OCI-LY1 (cell line): ENCODE measurements around the gene RPL38.

Experiments used
- H2AFZ ChIP-seq: fragments of 200-600 bp; sonication (generic), shearing (Covaris generic); 2 replicates; pipeline ENCODE4 v1.6.0; 2014; ENCODE audit warnings: antibody characterized with exemption, mild to moderate bottlenecking, low read length
- H3F3A ChIP-seq: fragments of 200-600 bp; sonication (generic), shearing (Covaris generic); 2 replicates; pipeline ENCODE4 v1.6.0; 2014; ENCODE audit warnings: mild to moderate bottlenecking, antibody characterized with exemption, low read length, moderate library complexity; ENCODE audit not compliant: insufficient read depth
- H3K27ac ChIP-seq: fragments of 200-600 bp; sonication (generic); 2 replicates; pipeline ENCODE4 v1.5.1; 2014; ENCODE audit warnings: low read length, mixed run types, mild to moderate bottlenecking, low read depth; ENCODE audit not compliant: poor library complexity, severe bottlenecking
- H3K27me3 ChIP-seq: fragments of 200-600 bp; sonication (generic); 2 replicates; pipeline ENCODE4 v1.6.0; 2014; ENCODE audit warnings: antibody characterized with exemption, mild to moderate bottlenecking, low read length, moderate library complexity; ENCODE audit not compliant: insufficient read depth
- H3K36me3 ChIP-seq: fragments of 200-600 bp; sonication (generic); 2 replicates; pipeline ENCODE4 v1.6.1; 2014; ENCODE audit warnings: mild to moderate bottlenecking, antibody characterized with exemption, low read length, moderate library complexity, mixed read lengths; ENCODE audit not compliant: insufficient read depth
- H3K4me1 ChIP-seq: fragments of 200-600 bp; sonication (generic); 2 replicates; pipeline ENCODE4 v1.5.1; 2014; ENCODE audit warnings: mild to moderate bottlenecking, low read length, moderate library complexity; ENCODE audit not compliant: insufficient read depth, severe bottlenecking
- H3K4me2 ChIP-seq: fragments of 200-600 bp; sonication (generic), shearing (Covaris generic); 2 replicates; pipeline ENCODE4 v1.6.1; 2014; ENCODE audit warnings: low read length
- H3K4me3 ChIP-seq: fragments of 200-600 bp; sonication (generic); 2 replicates; pipeline ENCODE4 v1.5.1; 2014; ENCODE audit warnings: low read length, low read depth, mild to moderate bottlenecking, mixed read lengths; ENCODE audit not compliant: poor library complexity, severe bottlenecking
- H3K79me2 ChIP-seq: fragments of 200-600 bp; shearing (Covaris generic); 2 replicates; pipeline ENCODE4 v1.6.1; 2016; ENCODE audit warnings: mixed run types, low read length, mixed read lengths; ENCODE audit not compliant: insufficient read depth
- H3K9ac ChIP-seq: fragments of 200-600 bp; sonication (generic), shearing (Covaris generic); 2 replicates; pipeline ENCODE4 v1.6.1; 2014; ENCODE audit warnings: mild to moderate bottlenecking, low read length, mixed read lengths
- H3K9me2 ChIP-seq: fragments of 200-600 bp; sonication (generic), shearing (Covaris generic); 2 replicates; pipeline ENCODE4 v1.6.1; 2014; ENCODE audit warnings: low read depth, mild to moderate bottlenecking, low read length, mixed read lengths
- H3K9me3 ChIP-seq: fragments of 200-600 bp; shearing (Covaris generic); 2 replicates; pipeline ENCODE4 v1.6.1; 2014; ENCODE audit warnings: low read length, mixed read lengths
- H4K20me1 ChIP-seq: fragments of 200-600 bp; sonication (generic), shearing (Covaris generic); 2 replicates; pipeline ENCODE4 v1.6.0; 2016; ENCODE audit warnings: mild to moderate bottlenecking, low read length; ENCODE audit not compliant: insufficient read depth
- CTCF ChIP-seq: fragments of 200-600 bp; sonication (generic), shearing (Covaris generic); IDR thresholded peaks from 2 replicates; pipeline ENCODE4 v1.5.1; 2017; ENCODE audit warnings: mild to moderate bottlenecking, antibody characterized with exemption, low read length, moderate library complexity, mixed read lengths
- EZH2 ChIP-seq: fragments of 200-600 bp; sonication (generic), shearing (Covaris generic); IDR thresholded peaks from 2 replicates; pipeline ENCODE4 v1.8.0; 2017; ENCODE audit warnings: borderline replicate concordance, mixed run types, mild to moderate bottlenecking, antibody characterized with exemption, low read length, moderate library complexity, mixed read lengths

The RPL38 gene

GRCh38 chr17:74201250-74201649 lies 2.2 kb upstream of the RPL38 start:
- Histone ChIP-seq H3K4me3 (no peak overlapping the region), H3K9me3 (no peaks in the 10 kb centered on the region), H3F3A (no peaks in the 10 kb centered on the region), H3K4me2 (no peak overlapping the region), H3K27me3 (no peaks in the 10 kb centered on the region; the same call in 1 of the 2 replicates), H2AFZ (no peak overlapping the region), H3K36me3 (peaks cover 26% of the 10 kb centered on the region), H3K4me1 (peaks cover 18% of the 10 kb centered on the region), H4K20me1 (no peaks in the 10 kb centered on the region), H3K79me2 (peaks cover 13% of the 10 kb centered on the region), H3K9ac (no peak overlapping the region), H3K9me2 (no peaks in the 10 kb centered on the region), H3K27ac (no peak overlapping the region)
- TF ChIP-seq CTCF = no peak
- TF ChIP-seq EZH2 = no peak

- Histone ChIP-seq H3K27ac (no peak overlapping the region), H3K27me3 (no peaks in the 10 kb centered on the region; the same call in 1 of the 2 replicates), H3K9me3 (no peaks in the 10 kb centered on the region), H3K4me1 (peaks cover 18% of the 10 kb centered on the region), H3K4me3 (no peak overlapping the region), H3K9ac (no peak overlapping the region), H4K20me1 (no peaks in the 10 kb centered on the region), H3F3A (no peaks in the 10 kb centered on the region), H3K4me2 (no peak overlapping the region), H3K36me3 (peaks cover 32% of the 10 kb centered on the region), H3K79me2 (peaks cover 13% of the 10 kb centered on the region), H2AFZ (no peak overlapping the region), H3K9me2 (no peaks in the 10 kb centered on the region)
- no peak for TF ChIP-seq CTCF
- TF ChIP-seq EZH2 = no peak
These were observed 1.5 kb upstream of the RPL38 start for GRCh38 chr17:74201948-74202347.

- Histone ChIP-seq H3K27ac (no peak overlapping the region), H3F3A (no peaks in the 10 kb centered on the region), H3K9me2 (no peaks in the 10 kb centered on the region), H3K4me2 (no peak overlapping the region), H3K4me3 (no peak overlapping the region), H4K20me1 (no peaks in the 10 kb centered on the region), H3K4me1 (peaks cover 18% of the 10 kb centered on the region), H3K36me3 (peaks cover 42% of the 10 kb centered on the region), H3K79me2 (peaks cover 13% of the 10 kb centered on the region), H3K9ac (no peak overlapping the region), H2AFZ (no peak overlapping the region), H3K27me3 (no peaks in the 10 kb centered on the region), H3K9me3 (no peaks in the 10 kb centered on the region)
- TF ChIP-seq CTCF (no peak), EZH2 (no peak)
These were observed 540 bp upstream of the RPL38 start for GRCh38 chr17:74202938-74203337.
